ENCODE data around the gene SH3PXD2A. TPM values are rescaled to one million over a fixed set of nuclear protein-coding genes. Genes with fewer than 3 reads are reported as not detected.

SH3PXD2A gene
- total RNA-seq, 1 donor = 29.0 TPM

DNA sequence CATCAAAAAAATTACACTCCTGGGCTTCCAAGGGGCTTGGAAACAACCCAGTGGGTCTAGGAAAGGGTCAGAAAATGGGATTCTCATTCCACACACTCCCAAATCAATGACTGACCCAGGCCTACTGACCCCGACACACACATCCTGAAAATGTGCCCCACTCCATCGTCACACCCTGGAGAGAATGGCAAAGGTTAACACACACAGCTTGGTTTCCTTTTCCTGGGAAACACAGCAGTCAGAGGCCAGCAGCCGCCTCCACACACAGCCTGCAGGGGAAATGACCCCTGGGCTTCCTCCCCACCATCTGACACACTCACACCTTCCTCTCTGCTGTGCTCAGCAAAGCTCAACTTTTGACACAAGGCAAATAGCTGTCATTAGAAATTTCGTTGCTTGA is 42.9 kb downstream of the SH3PXD2A start:
- Histone ChIP-seq H3K36me3 (ENCODE audit: insufficient read depth, low read length) (no peaks in the 10 kb centered on the region), H2AFZ (ENCODE audit: low read length) (no peak overlapping the region), H3K27me3 (ENCODE audit: insufficient read depth, low read length) (no peaks in the 10 kb centered on the region), H3K4me2 (ENCODE audit: insufficient read depth, low read length) (no peak overlapping the region), H3K4me3 (ENCODE audit: insufficient read depth, low read length) (no peak overlapping the region), H3K79me2 (ENCODE audit: insufficient read depth, low read length) (no peaks in the 10 kb centered on the region), H3K4me1 (ENCODE audit: insufficient read depth, low read length) (no peaks in the 10 kb centered on the region), H3K9me3 (ENCODE audit: low read depth, low read length) (no peaks in the 10 kb centered on the region), H3K27ac (ENCODE audit: low read depth, low read length) (no peak overlapping the region), H4K20me1 (ENCODE audit: insufficient read depth, low read length) (peaks cover 11% of the 10 kb centered on the region)
- no peak for DNase-seq (ENCODE audit: insufficient read length, low spot score, missing footprints)
- TF ChIP-seq, protein P1, sequence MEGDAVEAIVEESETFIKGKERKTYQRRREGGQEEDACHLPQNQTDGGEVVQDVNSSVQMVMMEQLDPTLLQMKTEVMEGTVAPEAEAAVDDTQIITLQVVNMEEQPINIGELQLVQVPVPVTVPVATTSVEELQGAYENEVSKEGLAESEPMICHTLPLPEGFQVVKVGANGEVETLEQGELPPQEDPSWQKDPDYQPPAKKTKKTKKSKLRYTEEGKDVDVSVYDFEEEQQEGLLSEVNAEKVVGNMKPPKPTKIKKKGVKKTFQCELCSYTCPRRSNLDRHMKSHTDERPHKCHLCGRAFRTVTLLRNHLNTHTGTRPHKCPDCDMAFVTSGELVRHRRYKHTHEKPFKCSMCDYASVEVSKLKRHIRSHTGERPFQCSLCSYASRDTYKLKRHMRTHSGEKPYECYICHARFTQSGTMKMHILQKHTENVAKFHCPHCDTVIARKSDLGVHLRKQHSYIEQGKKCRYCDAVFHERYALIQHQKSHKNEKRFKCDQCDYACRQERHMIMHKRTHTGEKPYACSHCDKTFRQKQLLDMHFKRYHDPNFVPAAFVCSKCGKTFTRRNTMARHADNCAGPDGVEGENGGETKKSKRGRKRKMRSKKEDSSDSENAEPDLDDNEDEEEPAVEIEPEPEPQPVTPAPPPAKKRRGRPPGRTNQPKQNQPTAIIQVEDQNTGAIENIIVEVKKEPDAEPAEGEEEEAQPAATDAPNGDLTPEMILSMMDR (IDR thresholded peaks at IDR 0.05; ENCODE audit: extremely low read depth, low read depth, low read length) = no peak

DNA sequence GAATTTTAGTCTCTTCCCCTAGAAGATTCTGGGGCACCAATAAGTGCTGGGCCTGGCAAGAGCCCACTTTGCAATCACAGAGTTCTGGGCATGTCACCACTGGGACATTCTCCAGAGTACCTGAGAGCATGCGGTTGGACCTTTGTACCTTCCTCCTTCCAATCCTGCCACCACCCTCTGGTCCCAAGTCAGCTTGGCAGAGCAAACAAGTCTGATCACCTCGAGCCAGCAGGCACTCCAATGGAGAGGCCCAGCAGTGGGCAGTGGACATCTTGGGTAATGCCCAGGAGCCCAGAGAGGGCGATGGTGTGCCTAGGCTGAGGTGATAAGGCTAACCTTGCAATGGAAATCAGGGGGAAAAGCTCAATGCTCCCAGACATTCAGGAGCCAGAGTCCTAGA is 43.4 kb downstream of the SH3PXD2A start:
- TF ChIP-seq, protein P1 (IDR thresholded peaks at IDR 0.05; ENCODE audit: extremely low read depth, low read depth, low read length) = no peak
- Histone ChIP-seq H3K27me3 (ENCODE audit: insufficient read depth, low read length) (no peaks in the 10 kb centered on the region), H3K4me1 (ENCODE audit: insufficient read depth, low read length) (no peaks in the 10 kb centered on the region), H3K79me2 (ENCODE audit: insufficient read depth, low read length) (no peaks in the 10 kb centered on the region), H3K27ac (ENCODE audit: low read depth, low read length) (no peak overlapping the region), H3K4me3 (ENCODE audit: insufficient read depth, low read length) (no peak overlapping the region), H3K4me2 (ENCODE audit: insufficient read depth, low read length) (no peak overlapping the region), H3K9me3 (ENCODE audit: low read depth, low read length) (no peaks in the 10 kb centered on the region), H3K36me3 (ENCODE audit: insufficient read depth, low read length) (no peaks in the 10 kb centered on the region), H2AFZ (ENCODE audit: low read length) (no peak overlapping the region), H4K20me1 (ENCODE audit: insufficient read depth, low read length) (peaks cover 16% of the 10 kb centered on the region)
- no peak for DNase-seq (ENCODE audit: insufficient read length, low spot score, missing footprints)

DNA sequence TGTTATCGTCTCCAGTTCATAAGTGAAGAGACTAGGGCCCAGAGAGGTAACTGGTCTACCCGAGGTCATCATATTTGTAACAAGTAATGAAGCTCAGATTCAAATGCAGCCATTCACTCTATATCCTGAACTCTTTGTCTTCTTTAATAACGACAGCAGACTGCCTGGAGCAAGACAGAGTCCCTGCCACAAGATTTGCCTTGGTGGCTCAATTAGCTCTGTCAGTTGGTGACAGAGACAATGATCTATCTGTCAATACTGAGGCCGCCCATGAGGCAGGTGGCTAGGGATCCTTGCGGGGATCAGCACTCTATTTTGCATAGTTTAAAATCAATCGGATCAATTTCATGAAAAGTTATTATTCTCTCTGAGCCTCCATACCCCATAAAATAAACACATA is 43.9 kb downstream of the SH3PXD2A start:
- H3K79me2 ChIP-seq (ENCODE audit: insufficient read depth, low read length) = no peaks in the 10 kb centered on the region
- H3K4me3 ChIP-seq (ENCODE audit: insufficient read depth, low read length) = no peak overlapping the region
- no peak overlapping the region for H3K4me2 ChIP-seq (ENCODE audit: insufficient read depth, low read length)
- no peak overlapping the region for H3K27ac ChIP-seq (ENCODE audit: low read depth, low read length)
- no peaks in the 10 kb centered on the region for H3K9me3 ChIP-seq (ENCODE audit: low read depth, low read length)
- TF ChIP-seq, protein P1 (IDR thresholded peaks at IDR 0.05; ENCODE audit: extremely low read depth, low read depth, low read length) = no peak
- DNase-seq (ENCODE audit: insufficient read length, low spot score, missing footprints) = no peak
- no peak overlapping the region for H2AFZ ChIP-seq (ENCODE audit: low read length)
- H3K4me1 ChIP-seq (ENCODE audit: insufficient read depth, low read length) = no peaks in the 10 kb centered on the region
- no peaks in the 10 kb centered on the region for H3K36me3 ChIP-seq (ENCODE audit: insufficient read depth, low read length)
- peaks cover 19% of the 10 kb centered on the region for H4K20me1 ChIP-seq (ENCODE audit: insufficient read depth, low read length)
- H3K27me3 ChIP-seq (ENCODE audit: insufficient read depth, low read length) = no peaks in the 10 kb centered on the region

DNA sequence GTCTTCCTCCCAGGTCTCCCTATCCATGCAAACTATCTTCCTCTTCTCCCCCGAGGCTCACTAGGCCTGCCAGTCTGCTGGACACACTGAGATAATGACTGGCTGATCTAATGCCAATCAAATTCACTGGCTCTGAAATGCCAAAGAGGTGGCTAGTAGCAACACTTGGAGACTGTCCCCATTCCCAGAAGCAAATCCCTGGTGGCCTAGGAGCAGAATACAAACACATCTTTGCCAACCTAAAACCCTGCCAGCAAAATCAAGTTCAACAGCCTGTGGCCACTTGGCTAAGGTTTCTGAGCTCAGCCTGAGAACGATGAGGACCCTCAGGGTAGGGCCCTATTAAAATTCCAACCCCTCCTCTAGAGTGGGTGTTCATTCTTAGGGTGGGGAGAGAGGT is 46.6 kb downstream of the SH3PXD2A start:
- no peaks in the 10 kb centered on the region for H3K9me3 ChIP-seq (ENCODE audit: low read depth, low read length)
- no peak overlapping the region for H3K4me3 ChIP-seq (ENCODE audit: insufficient read depth, low read length)
- no peak overlapping the region for H3K4me2 ChIP-seq (ENCODE audit: insufficient read depth, low read length)
- no peaks in the 10 kb centered on the region for H3K36me3 ChIP-seq (ENCODE audit: insufficient read depth, low read length)
- H2AFZ ChIP-seq (ENCODE audit: low read length) = no peak overlapping the region
- H3K4me1 ChIP-seq (ENCODE audit: insufficient read depth, low read length) = no peaks in the 10 kb centered on the region
- no peak for DNase-seq (ENCODE audit: insufficient read length, low spot score, missing footprints)
- peaks cover 22% of the 10 kb centered on the region for H4K20me1 ChIP-seq (ENCODE audit: insufficient read depth, low read length)
- H3K27ac ChIP-seq (ENCODE audit: low read depth, low read length) = no peak overlapping the region
- TF ChIP-seq, protein P1 (IDR thresholded peaks at IDR 0.05; ENCODE audit: extremely low read depth, low read depth, low read length) = no peak
- H3K27me3 ChIP-seq (ENCODE audit: insufficient read depth, low read length) = no peaks in the 10 kb centered on the region
- no peaks in the 10 kb centered on the region for H3K79me2 ChIP-seq (ENCODE audit: insufficient read depth, low read length)
